HepG2 (cell line): ENCODE measurements around the gene CD300LD.

Experiments used
- NFE2L2 ChIP-seq: fragments of 150-350 bp; IDR thresholded peaks from 2 replicates; pipeline ENCODE4 v1.6.1; 2014; ENCODE audit warnings: low read length
- TEAD2 ChIP-seq: sonication (generic); formaldehyde crosslinking; IDR thresholded peaks from 2 replicates; pipeline ENCODE4 v1.9.0; 2021; ENCODE audit warnings: missing genetic modification reagents
- YY1 ChIP-seq: IDR thresholded peaks from 2 replicates; pipeline ENCODE4 v1.6.1; 2011; ENCODE audit warnings: low read length, low read depth, moderate library complexity, mild to moderate bottlenecking; ENCODE audit not compliant: insufficient read depth, insufficient replicate concordance
- ZNF674 ChIP-seq: sonication (generic); formaldehyde crosslinking; IDR thresholded peaks from 2 replicates; pipeline ENCODE4 v1.5.0; 2020; ENCODE audit warnings: low read depth, mild to moderate bottlenecking, missing genetic modification reagents
- TF ChIP-seq, protein P1 (sequence below): sonication (generic); formaldehyde crosslinking; IDR thresholded peaks from 2 replicates; pipeline ENCODE4 v1.5.0; 2020; ENCODE audit warnings: mild to moderate bottlenecking, missing genetic modification reagents, moderate library complexity
- TF ChIP-seq, protein P2 (sequence below): sonication (generic); formaldehyde crosslinking; IDR thresholded peaks from 2 replicates; pipeline ENCODE4 v1.4.0; 2020; ENCODE audit warnings: missing genetic modification reagents
- TF ChIP-seq, protein P3 (sequence below): sonication (generic); formaldehyde crosslinking; IDR thresholded peaks from 2 replicates; pipeline ENCODE4 v1.4.0; 2020; ENCODE audit warnings: low read depth, mild to moderate bottlenecking, missing genetic modification reagents
- TF ChIP-seq, protein P4 (sequence below): IDR thresholded peaks from 2 replicates; pipeline ENCODE4 v1.6.1; 2016; ENCODE audit warnings: control low read depth

DNA sequence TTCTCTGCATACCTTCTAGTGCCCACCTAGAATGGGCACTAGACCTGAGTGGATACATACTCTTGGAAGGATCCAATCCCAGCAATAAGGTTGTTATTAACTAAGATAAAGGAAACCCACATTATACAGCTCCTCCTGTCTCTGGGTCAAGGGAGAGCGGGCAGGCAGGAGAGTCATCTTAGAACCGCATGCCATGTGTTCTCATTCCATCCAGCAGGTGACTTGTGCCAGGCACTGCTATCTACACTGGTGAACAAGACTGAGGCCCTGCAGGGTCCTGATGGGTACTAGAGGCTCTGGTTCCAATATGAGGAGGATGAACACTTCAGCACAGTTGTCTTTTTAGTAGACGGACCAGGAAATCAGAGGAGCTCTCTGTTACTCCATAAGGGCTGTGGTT, 18.9 kb downstream of the CD300LD start:
- TF ChIP-seq ZNF674 (CRISPR knock-in tag): no peak
- TF ChIP-seq, protein P1, sequence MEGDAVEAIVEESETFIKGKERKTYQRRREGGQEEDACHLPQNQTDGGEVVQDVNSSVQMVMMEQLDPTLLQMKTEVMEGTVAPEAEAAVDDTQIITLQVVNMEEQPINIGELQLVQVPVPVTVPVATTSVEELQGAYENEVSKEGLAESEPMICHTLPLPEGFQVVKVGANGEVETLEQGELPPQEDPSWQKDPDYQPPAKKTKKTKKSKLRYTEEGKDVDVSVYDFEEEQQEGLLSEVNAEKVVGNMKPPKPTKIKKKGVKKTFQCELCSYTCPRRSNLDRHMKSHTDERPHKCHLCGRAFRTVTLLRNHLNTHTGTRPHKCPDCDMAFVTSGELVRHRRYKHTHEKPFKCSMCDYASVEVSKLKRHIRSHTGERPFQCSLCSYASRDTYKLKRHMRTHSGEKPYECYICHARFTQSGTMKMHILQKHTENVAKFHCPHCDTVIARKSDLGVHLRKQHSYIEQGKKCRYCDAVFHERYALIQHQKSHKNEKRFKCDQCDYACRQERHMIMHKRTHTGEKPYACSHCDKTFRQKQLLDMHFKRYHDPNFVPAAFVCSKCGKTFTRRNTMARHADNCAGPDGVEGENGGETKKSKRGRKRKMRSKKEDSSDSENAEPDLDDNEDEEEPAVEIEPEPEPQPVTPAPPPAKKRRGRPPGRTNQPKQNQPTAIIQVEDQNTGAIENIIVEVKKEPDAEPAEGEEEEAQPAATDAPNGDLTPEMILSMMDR (CRISPR knock-in tag): no peak
- TF ChIP-seq TEAD2 (CRISPR knock-in tag): no peak
- TF ChIP-seq, protein P2, sequence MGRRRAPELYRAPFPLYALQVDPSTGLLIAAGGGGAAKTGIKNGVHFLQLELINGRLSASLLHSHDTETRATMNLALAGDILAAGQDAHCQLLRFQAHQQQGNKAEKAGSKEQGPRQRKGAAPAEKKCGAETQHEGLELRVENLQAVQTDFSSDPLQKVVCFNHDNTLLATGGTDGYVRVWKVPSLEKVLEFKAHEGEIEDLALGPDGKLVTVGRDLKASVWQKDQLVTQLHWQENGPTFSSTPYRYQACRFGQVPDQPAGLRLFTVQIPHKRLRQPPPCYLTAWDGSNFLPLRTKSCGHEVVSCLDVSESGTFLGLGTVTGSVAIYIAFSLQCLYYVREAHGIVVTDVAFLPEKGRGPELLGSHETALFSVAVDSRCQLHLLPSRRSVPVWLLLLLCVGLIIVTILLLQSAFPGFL (CRISPR knock-in tag): no peak
- no peak for TF ChIP-seq YY1
- no peak for TF ChIP-seq NFE2L2
- TF ChIP-seq, protein P3, sequence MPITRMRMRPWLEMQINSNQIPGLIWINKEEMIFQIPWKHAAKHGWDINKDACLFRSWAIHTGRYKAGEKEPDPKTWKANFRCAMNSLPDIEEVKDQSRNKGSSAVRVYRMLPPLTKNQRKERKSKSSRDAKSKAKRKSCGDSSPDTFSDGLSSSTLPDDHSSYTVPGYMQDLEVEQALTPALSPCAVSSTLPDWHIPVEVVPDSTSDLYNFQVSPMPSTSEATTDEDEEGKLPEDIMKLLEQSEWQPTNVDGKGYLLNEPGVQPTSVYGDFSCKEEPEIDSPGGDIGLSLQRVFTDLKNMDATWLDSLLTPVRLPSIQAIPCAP (CRISPR knock-in tag): no peak
- TF ChIP-seq, protein P4, sequence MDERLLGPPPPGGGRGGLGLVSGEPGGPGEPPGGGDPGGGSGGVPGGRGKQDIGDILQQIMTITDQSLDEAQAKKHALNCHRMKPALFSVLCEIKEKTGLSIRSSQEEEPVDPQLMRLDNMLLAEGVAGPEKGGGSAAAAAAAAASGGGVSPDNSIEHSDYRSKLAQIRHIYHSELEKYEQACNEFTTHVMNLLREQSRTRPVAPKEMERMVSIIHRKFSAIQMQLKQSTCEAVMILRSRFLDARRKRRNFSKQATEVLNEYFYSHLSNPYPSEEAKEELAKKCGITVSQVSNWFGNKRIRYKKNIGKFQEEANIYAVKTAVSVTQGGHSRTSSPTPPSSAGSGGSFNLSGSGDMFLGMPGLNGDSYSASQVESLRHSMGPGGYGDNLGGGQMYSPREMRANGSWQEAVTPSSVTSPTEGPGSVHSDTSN (CRISPR knock-in tag): no peak
